ENCODE data around the gene SPATA2L.
"Not testable (repeated sequence)": the region's sequence is repeated elsewhere in the genome, so short reads cannot be mapped to it uniquely, and the experiment has no call there.

SPATA2L gene

DNA sequence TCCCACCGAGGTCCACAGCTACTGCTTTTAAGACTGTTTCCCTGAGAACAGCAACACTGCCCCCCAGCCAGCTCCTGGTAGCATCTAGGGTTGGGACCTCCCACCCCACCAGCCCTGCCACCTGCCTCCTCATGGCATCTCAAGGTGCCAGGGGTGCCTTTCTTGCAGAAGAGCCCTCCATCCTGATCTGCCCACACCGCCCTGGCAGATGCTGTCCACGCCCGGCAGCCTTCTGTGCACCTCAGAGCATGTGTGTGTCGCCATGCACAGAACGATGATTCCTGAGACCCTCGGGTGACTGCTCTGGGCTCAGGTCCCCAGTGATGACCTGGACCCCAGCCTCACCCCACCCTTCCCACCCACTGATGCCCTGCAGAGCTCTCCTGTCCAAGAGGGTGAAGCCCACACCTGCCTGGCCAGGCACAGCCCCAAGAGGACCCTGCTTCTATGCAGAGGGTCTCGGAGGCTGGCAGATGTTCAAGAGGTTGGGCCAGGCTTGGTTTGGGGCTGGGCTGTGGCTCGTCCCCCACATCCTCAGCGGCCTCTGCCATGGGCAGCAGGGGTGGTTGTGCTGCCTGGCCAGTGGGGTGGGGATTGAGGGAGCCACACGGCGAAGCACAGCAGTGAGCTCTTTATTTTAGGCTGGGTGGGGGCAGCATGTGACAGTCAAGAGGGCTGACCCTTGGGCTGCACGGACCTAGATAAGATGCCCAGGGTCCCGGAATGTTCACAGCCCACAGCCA lies 5.2 kb upstream of the SPATA2L start:
- DNase-seq (ENCODE audit: low read depth): no peak

DNA sequence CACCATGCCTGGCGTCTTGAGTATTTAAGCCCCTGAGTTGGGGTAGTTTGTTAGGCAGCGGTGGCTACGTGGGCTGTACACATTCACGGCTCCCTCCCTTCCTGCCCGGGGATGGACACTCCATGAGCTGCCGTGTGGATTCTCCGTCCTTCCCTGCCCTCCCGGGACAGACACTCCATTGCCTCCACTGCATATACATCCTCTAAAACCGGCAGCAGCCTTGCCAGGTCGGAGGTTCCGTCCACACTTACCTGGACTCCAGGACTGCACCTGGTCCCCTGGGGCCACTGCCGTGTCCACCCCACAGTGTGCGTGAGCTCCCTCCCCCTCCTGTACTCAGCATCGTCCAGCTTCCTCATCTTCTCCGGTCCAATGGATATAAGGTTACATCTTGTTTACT lies 3.5 kb upstream of the SPATA2L start:
- DNase-seq (ENCODE audit: low read depth): no peak

DNA sequence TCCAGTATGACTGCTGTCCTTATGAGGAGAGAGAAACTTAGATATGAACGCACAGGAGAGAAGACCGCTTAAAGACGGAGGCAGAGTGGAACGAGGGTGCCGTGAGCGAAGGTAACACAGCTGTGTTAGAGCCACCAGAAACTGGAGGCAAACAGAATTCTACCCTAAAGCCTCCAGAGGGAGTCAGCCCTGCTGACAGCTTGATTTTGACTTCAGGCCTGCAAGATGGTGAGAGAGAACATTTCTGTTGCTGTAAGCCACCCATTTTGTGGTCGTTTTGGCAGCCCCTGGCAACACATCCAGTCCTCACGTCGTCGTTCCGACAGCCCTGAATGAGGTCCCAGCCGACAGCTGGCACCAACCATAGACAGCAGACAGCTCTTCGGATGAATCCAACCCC lies 2.8 kb upstream of the SPATA2L start:
- DNase-seq (ENCODE audit: low read depth): no peak

DNA sequence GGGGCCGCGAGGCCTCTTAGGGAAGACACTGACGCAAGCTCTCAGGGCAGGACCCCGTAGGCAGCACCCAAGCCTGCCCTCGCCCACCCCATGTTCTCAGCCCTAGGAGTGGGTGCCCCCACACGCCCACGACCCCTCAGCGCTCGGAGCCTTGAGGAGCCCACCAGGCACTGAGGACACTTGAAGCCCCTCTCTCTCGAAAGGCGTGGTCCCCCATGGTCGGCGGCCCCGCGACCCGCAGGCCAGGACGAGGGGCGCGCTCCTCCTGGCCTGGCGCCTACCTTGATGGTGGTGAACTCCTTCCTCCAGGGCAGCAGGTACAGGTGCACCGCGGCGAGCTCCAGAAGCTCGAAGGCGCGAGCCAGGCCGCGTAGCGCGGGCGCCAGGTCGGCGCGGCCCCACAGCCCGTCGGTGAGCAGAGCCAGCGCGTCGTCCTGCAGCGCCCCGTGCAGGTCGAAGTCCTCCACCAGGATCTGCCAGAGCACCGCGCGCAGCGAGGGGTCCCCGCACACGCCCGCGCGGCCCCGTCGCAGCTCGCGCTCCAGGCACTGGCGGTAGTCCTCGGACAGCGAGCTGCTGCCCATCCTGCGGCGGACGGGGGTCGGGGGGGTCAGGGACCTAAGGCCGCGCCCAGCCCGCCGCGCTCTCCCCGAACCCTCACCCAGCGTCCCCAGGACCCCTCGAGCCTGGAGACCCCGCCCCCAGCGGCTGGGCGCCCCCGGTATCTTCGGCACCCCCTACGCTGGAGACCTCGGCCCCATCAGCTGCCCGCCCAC lies 668 bp downstream of the SPATA2L start:
- DNase-seq (ENCODE audit: low read depth): no peak

DNA sequence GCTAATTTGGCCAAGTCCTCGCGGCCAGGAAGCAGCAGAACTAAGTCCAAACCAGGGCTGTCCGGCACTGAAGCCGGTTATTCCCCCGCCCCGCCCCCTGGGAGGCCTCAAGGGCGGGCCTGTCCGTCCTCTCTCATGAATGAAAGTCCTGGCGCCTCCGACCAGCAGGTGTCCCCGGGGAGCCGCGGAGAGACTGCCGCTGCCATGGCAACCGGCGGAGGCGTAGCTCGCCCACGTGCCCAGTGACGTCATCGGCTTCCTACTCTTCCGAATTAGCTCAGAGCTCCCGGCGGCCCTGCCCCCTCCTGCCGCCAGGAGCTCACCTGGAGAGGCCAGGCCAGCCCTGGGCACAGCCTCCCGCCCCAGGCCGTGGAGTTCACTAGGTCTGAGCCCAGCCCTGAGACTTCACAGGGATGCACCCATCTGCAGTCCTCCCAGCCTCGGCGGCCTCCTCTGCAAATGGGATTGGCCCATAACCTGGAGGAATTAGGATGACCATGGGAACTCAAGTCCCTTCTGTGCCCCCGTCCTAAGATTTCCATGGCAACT lies 1.3 kb downstream of the SPATA2L start:
- peak; percentile 97 for DNase-seq (ENCODE audit: low read depth)

DNA sequence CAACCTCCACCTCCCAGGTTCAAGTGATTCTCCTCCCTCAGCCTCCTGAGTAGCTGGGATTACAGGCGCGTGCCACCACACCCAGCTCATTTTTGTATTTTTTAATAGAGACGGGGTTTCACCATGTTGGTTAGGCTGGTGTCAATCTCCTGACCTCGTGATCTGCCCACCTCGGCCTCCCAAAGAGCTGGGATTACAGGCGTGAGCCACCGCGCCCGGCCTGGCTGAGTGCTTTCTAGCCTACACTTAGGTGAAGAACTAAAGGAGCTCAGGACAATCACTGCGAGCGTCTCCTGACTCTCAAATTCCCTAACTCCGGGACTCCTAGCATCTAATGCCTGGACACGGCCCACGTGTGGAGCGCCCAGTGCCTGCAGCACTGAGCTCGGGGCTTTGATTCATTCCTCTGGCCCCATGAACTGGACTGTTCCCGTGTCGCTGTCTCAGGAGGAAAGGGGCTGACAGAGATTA lies 1.8 kb downstream of the SPATA2L start:
- DNase-seq (ENCODE audit: low read depth): not testable (repeated sequence)

DNA sequence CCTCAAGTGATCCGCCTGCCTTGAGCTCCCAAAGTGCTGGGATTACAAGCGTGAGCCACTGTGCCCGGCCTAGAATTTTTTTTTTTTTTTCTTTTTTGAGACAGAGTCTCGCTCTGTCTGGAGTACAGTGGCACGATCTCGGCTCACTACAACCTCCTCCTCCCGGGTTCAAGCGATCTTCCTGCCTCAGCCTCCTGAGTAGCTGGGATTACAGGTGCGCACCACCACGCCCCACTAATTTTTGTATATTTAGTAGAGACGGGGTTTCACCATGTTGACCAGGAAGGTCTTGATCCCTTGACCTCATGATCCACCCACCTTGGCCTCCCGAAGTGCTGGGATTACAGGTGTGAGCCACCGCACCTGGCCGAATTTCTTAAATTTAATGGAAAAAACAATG lies 2.8 kb downstream of the SPATA2L start:
- not testable (repeated sequence) for DNase-seq (ENCODE audit: low read depth)

DNA sequence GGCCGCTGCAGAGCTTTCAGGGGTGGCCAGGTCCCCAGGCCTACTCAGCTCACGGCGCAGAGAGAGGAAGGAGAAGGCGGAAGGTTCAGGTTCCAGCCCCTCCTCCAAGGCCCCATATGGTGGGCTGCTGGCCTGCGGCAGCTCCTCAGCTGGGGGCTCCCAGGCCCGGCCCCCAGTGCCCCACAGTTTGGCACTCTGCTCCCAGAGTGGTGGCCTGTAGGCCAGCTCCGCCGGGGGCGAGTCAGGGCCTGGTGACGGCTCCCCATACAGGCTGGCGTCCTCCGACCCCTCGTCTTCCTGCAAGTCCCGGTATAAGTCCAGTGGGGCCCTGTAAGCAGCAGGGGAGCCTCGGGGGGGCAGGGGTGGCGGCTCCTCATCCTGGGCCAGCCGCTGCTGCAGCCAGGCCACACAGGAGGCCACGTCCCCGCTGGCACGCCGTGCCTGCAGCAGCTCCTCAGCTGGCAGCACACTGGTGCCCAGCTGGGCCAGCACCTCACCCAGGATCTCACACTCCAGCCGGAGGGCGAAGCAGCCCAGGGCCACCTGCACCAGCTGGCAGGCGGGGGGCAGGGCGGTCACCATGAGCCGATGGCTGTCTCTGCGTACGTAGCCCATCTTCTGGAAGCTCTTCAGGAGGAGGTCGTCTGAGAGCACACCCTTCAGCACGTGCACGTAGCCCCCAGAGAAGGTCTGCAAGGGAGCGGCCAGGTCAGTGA lies 3.7 kb downstream of the SPATA2L start:
- DNase-seq (ENCODE audit: low read depth): no peak

DNA sequence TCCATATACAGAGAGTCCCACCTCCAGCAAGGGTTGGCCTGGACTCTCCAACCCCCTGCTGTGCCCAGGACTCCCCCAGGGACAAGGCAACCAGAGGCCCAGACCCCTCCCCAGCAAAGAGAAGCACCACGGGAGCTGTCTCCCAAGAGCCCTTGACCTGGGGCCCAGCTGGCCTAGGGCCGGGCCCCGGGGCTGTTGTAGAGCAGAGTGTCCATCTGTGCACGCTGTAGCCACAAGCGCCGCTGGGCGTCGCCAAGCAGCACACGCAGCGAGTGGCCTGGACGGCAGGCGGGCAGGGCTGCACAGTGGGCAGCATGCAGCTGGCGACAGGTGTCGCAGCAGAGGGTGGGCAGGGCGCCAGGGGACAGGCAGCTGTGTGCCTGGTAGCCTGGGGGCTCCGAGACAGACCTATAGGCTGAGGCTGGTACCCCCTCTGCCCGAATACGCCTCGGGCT lies 4.3 kb downstream of the SPATA2L start:
- DNase-seq (ENCODE audit: low read depth): no peak

DNA sequence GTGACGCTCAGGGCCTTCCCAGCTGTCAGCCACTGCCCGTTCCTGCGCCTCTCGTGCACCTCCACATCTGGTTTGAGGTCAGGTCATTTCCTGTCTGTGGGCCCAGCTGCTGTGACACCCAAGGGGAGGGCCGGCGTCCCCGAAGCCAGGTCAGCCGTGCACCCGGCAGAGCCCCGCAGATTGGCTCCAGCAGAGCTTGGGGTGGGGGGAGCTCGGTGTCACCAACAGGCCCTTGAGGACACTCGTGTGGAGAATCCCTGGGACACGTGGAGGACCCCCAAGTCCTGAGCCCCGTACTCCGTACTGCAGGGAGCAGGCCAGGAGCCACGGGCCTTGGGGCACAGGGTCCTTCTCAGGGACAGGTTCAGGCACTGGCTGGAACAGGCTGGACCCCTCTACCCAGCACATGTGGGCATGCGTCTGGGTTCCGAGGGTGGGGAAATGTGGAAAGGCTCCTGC lies 4.8 kb downstream of the SPATA2L start:
- DNase-seq (ENCODE audit: low read depth): no peak

DNA sequence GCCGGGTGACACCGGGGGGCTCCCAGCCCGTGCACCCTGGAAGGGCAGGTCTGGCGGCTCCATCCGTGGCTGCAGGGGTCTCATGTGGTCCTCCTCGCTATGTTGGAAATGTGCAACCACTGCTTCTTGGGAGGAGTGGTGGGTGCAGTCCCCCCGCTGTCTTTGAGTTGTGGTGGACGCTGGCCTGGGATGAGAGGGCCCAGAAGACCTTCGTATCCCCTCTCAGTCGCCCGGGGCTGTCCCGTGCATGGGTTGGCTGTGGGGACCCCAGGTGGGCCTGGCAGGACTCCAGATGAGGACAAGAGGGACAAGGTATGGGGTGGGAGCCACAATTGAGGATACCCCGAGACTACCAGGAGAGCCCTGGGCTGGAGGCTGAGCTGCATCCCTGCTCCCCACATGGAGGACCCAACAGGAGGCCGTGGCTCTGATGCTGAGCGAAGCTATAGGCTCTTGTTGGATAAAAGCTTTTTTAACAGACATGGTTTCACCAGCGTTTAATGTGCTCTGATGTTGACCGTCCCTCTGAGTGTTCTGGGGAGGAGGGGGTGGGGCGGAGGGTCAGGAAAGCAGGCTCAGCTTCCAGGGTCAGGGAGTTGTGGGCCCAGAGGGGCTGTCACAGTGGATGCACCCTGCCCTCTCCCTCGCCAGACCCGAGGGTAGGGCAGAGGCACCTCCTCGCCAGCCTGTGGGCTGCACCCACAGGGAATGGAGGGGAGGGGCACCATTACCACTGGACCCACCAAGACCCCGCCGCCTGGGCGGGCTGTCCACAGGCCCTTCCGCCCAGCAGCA lies 5.4 kb downstream of the SPATA2L start:
- DNase-seq (ENCODE audit: low read depth): no peak

DNA sequence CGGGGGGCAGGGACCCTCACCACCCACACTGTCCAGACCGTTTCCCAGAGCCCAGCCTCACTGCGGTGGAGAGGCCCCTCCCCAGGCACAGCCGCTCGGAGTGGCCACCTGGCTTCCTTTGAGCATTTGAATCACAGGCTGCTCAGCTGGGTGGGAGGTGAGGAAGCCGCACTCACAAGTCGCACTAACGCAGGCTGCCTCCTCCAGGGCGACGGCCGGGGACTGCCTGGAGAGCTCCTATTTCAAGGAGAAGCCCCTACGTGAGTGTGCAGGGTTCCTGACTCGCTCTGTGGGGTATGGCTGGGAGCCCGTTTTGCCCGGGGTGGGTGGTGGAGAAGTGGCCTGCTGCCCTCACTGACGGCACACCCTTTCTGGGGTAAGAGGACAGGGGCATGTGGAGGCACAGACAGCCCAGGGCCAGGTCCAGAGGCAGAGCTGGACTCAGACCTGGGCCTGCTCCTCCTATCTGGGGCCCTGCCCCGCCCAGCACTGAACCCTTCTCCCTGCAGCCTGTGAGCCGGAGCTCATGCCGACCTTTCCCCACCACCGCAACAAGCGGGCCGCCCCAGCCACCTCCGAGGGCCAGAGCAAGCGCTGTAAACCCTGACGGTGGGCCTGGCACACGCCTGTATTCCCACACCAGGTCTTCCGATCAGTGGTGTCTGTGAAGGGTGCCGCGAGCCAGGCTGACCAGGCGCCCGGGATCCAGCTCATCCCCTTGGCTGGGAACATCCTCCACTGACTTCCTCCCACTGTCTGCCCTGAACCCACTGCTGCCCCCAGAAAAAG lies 6.2 kb downstream of the SPATA2L start:
- DNase-seq (ENCODE audit: low read depth): no peak

DNA sequence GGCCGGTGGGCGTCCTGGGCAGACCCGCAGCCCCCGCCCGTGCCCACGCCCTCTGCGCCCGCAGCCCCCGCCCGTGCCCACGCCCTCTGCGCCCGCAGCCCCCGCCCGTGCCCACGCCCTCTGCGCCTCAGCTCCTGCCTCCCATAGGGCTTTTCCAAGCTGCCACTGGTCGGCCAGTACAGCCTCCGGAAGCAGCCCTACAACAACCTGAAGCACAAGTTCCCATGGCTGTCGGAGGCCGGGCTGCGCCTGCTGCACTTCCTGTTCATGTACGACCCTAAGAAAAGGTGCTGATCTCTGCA lies 6.8 kb downstream of the SPATA2L start:
- not testable (repeated sequence) for DNase-seq (ENCODE audit: low read depth)

DNA sequence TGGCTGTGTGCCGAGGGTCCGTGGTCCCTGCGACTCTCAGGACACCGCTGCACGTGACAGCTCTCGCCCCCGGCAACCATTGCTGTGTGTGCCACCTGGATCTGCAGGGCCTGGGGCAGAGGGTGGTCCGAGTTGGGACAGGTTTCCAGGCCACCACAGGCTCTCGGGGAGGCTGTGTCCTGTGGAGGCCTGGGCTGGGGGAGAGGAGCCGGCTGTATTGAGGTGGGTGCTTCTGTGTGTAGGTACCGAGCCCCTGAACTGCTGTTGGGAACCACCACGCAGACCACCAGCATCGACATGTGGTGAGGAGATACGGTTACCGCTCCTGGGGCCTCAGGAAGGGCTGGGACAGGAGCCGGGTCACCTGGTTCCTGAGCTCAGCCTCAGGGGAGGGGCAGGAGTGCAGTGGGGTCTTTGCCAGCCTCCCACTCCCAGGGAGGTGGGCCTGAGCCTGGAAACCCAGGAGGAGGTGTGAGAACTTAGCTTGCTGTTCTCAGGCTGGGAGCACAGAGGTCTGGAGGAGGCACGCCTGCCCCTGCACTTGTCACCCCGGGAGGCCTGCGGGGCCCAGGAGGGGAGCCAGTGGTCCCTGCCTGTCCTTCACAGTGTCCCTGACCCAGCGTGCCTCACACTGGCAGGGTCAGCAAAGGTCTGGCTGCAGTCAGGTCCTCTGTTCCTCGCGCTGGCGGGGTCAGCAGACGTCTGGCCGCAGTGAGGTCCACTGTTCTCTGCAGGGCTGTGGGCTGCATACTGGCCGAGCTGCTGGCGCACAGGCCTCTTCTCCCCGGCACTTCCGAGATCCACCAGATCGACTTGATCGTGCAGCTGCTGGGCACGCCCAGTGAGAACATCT lies 7.3 kb downstream of the SPATA2L start:
- no peak for DNase-seq (ENCODE audit: low read depth)

DNA sequence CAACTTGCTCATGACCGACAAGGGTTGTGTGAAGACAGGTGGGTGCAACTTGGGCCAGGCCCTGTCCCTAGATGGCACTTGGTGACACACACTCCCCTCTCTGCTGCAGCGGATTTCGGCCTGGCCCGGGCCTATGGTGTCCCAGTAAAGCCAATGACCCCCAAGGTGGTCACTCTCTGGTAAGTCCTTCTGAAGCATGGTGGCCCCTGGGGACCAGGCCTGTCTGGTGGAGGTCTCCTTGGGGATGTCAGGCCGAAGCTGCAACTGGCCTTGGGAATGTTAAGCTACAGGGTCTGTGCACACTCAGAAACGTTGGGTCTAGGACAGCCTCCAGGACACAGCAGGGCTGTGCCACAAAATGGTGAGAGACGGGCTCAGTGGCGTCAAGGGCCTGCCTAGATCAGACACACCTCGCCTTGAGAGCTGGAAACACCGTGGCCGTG lies 8.2 kb downstream of the SPATA2L start:
- no peak for DNase-seq (ENCODE audit: low read depth)

DNA sequence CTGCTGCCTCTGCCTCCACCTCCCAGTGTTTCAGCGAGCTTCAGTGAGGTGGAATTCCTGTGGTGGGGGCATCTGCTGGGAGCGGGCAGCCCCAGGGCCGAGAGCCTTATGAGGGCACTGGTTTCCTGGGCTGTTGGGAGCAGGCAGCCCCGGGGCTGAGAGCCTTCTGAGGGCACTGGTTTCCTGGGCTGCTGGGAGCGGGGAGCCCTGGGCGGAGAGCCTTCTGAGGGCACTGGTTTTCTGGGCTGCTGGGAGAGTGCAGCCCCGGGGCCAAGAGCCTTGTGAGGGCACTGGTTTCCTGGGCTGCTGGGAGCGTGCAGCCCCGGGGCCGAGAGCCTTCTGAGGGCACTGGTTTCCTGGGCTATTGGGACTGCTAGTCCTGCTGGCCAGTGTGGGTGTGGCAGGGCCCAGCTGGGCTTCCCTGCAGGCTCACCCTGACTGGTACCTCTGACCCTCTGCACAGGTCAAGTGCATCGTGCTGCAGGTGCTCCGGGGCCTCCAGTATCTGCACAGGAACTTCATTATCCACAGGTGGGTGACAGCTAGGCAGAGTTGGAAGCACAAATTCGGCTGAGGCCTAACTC lies 9.4 kb downstream of the SPATA2L start:
- no peak for DNase-seq (ENCODE audit: low read depth)

DNA sequence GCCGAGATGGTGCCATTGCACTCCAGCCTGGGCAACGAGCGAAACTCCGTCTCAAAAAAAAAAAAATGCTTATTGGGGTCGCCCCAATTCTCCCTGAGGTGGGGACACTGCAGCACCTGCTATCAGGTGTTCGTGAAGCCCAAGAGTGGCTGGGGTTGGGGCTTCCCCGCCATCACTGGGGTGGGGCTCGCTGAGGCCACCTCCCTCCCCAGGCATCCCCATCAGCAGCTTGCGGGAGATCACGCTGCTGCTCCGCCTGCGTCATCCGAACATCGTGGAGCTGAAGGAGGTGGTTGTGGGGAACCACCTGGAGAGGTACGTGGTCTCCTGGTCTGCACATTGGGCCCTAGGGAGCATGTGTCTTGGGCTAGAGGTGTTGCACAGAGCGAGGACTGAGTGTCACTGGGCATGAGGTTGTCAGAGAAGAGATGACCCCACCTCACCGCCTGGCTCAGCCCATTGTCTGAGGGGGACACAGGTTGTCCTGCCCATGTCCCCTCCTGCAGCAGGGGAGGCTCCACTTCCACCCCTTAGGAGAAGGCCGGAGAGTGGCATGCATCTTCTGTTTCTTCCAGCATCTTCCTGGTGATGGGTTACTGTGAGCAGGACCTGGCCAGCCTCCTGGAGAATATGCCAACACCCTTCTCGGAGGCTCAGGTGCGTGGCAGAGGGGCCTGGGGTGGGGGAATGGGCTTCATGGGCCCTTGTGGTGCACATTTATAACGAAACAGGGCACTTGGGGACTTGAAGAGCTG lies 10.1 kb downstream of the SPATA2L start:
- DNase-seq (ENCODE audit: low read depth): no peak

DNA sequence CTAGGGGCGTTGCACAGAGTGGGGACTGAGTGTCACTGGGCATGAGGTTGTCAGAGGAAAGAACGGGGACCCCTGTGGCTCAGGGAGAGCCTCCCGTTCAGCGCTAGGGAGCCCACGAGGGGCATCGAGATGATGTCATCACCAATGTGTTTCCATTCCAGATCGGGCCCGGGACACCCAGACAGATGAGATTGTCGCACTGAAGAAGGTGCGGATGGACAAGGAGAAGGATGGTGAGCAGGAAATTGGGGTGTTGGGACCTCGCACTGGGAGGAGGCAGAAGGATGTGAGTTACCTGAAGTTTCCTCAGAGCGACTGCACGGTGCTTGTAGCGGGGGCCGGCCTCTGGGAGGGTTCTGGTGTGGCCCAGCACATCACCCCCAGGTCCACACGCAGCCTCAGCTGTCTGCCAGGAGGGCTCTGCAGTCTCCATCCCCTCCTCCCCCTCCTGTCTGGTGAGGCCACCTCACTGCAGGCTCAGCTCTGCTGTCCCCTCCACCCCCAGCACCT lies 11.1 kb downstream of the SPATA2L start:
- DNase-seq (ENCODE audit: low read depth): no peak

Measured in stimulated activated CD8-positive, alpha-beta memory T cell treated with anti-CD3 and anti-CD28 coated beads, Interleukin-15, amount 100 ng/mL, for 24 hours (primary cell).